B cell (primary cell): ENCODE data around the gene SH3RF1.

Experiments used
- EZH2 ChIP-seq: IDR thresholded peaks from 2 replicates; pipeline ENCODE4 v1.6.1; 2012; ENCODE audit warnings: borderline replicate concordance, low read depth, mild to moderate bottlenecking, moderate library complexity, low read length; ENCODE audit not compliant: insufficient read depth, poor library complexity, severe bottlenecking
- TF ChIP-seq, protein P1 (sequence below): fragments of 200-600 bp; IDR thresholded peaks from one replicate; pipeline ENCODE4 v1.8.0; 2022; ENCODE audit warnings: antibody characterized with exemption, mild to moderate bottlenecking

DNA sequence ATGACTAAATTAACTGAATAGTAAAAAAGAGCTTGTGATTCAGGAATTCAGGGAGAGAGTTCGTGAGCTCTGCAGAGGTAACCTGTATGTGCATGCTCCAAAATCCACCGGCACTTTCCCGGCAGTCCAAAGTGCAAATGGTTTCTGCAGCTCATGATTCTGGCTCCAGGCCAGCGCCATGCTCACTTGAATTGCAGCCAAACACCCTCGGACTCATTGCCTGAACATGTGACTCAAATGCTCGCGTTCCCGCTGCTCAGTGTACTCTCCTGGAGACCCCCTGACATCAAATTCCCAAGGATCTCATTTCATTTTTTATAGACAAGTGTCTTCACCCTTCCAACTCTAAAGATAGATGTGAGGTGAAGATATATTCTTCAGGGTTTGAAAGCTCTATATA is 44.1 kb upstream of the SH3RF1 start:
- TF ChIP-seq, protein P1, sequence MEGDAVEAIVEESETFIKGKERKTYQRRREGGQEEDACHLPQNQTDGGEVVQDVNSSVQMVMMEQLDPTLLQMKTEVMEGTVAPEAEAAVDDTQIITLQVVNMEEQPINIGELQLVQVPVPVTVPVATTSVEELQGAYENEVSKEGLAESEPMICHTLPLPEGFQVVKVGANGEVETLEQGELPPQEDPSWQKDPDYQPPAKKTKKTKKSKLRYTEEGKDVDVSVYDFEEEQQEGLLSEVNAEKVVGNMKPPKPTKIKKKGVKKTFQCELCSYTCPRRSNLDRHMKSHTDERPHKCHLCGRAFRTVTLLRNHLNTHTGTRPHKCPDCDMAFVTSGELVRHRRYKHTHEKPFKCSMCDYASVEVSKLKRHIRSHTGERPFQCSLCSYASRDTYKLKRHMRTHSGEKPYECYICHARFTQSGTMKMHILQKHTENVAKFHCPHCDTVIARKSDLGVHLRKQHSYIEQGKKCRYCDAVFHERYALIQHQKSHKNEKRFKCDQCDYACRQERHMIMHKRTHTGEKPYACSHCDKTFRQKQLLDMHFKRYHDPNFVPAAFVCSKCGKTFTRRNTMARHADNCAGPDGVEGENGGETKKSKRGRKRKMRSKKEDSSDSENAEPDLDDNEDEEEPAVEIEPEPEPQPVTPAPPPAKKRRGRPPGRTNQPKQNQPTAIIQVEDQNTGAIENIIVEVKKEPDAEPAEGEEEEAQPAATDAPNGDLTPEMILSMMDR: no peak
- TF ChIP-seq EZH2: no peak
